Liver (tissue), 3 donors: ENCODE data around the gene STOML2.

Experiments
- ATF3 ChIP-seq: IDR thresholded peaks from 2 replicates; pipeline ENCODE4 v1.6.1; 2016; ENCODE audit warnings: antibody characterized with exemption
- CTCF ChIP-seq: fragments of 150-350 bp; IDR thresholded peaks from 2 replicates; pipeline ENCODE4 v1.5.1; 2017; ENCODE audit warnings: improper control_type of control experiment, low read depth, low read length; ENCODE audit not compliant: missing input control
- EGR1 ChIP-seq, 2 donors: IDR thresholded peaks; 2 replicates each; pipeline ENCODE4 v1.6.1; 2016 to 2018; ENCODE audit warnings: antibody characterized with exemption in 2 of 2, low read depth in 2 of 2
- HNF4G ChIP-seq: IDR thresholded peaks from 2 replicates; pipeline ENCODE4 v1.6.1; 2016; ENCODE audit warnings: antibody characterized with exemption
- RAD21 ChIP-seq, 2 donors: IDR thresholded peaks; 2 replicates each; pipeline ENCODE4 v1.6.1; 2016; ENCODE audit warnings: antibody characterized with exemption in 2 of 2, mild to moderate bottlenecking in 2 of 2
- REST ChIP-seq: IDR thresholded peaks from 2 replicates; pipeline ENCODE4 v1.6.1; 2016; ENCODE audit warnings: antibody characterized with exemption, mild to moderate bottlenecking
- RXRA ChIP-seq, 2 donors: IDR thresholded peaks; 2 replicates each; pipeline ENCODE4 v1.6.1; 2017 to 2018; ENCODE audit warnings: antibody characterized with exemption in 2 of 2, mild to moderate bottlenecking in 1 of 2
- SP1 ChIP-seq: IDR thresholded peaks from 2 replicates; pipeline ENCODE4 v1.6.1; 2018; ENCODE audit warnings: antibody characterized with exemption, mild to moderate bottlenecking
- TAF1 ChIP-seq: conservative IDR thresholded peaks from 2 replicates; pipeline ENCODE4 v1.6.1; 2016; ENCODE audit warnings: antibody characterized with exemption, mild to moderate bottlenecking
- YY1 ChIP-seq: IDR thresholded peaks from 2 replicates; pipeline ENCODE4 v1.6.1; 2016; ENCODE audit warnings: antibody characterized with exemption, mild to moderate bottlenecking
- ZBTB33 ChIP-seq: IDR thresholded peaks from 2 replicates; pipeline ENCODE4 v1.6.1; 2016; ENCODE audit warnings: antibody characterized with exemption
- TF ChIP-seq, protein P1 (sequence below): IDR thresholded peaks from 2 replicates; pipeline ENCODE4 v1.6.1; 2016; ENCODE audit warnings: antibody characterized with exemption
- donor health status: healthy.
- donor health status: healthy.

- TF ChIP-seq CTCF = no peak
- no peak for TF ChIP-seq SP1
- no peak for TF ChIP-seq REST
- no peak for TF ChIP-seq TAF1
- no peak for TF ChIP-seq RAD21 (IDR thresholded peaks at IDR 0.05)
- TF ChIP-seq ATF3 = no peak
- TF ChIP-seq, protein P1, sequence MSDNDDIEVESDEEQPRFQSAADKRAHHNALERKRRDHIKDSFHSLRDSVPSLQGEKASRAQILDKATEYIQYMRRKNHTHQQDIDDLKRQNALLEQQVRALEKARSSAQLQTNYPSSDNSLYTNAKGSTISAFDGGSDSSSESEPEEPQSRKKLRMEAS = no peak
- TF ChIP-seq HNF4G = no peak
- no peak for TF ChIP-seq ZBTB33
- no peak for TF ChIP-seq YY1
- no peak for TF ChIP-seq RXRA (IDR thresholded peaks at IDR 0.05)
- TF ChIP-seq EGR1 (IDR thresholded peaks at IDR 0.05; ENCODE audit: low read depth in 2 of 2) = no peak
These were observed 39.1 kb upstream of the STOML2 start for GRCh38 chr9:35142037-35142436.
